Measurements from ENCODE around the gene ERP44. TPM values are rescaled to one million over a fixed set of nuclear protein-coding genes. Genes with fewer than 3 reads are reported as not detected.

Gene ERP44
- total RNA-seq, 1 experiment from 2014 or later: 9.4 TPM

DNA sequence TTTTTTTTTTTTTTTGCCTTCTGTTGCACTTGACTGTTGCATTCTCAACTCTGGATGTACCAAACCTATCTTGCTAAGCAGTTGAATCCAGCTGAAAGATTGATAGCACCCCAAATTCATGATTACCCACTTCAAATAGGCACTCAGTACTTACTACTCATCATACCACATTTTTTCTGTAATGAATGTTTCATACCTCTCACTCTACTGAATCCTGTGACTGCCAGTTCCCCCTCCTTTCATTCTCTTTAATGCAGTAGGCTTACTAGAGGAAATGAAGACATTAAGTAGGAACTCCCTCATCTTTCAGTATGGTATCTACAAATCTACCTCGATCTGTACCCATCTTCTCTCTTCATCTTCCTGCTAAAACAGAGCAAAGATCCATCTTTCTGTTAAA lies 7.1 kb upstream of the ERP44 start:
- TF ChIP-seq ZNF274 (IDR thresholded peaks at IDR 0.05; ENCODE audit: low read depth, low read length) (no peak), REST (IDR thresholded peaks at IDR 0.05; ENCODE audit: low read depth) (no peak), FOSL1 (IDR thresholded peaks at IDR 0.05; ENCODE audit: low read depth) (no peak), SIN3A (IDR thresholded peaks at IDR 0.05; ENCODE audit: low read depth) (no peak), TCF7L2 (IDR thresholded peaks at IDR 0.05; ENCODE audit: borderline replicate concordance, extremely low read depth, insufficient read depth, insufficient read length) (no peak), YY1 (IDR thresholded peaks at IDR 0.05; ENCODE audit: extremely low read depth, insufficient replicate concordance, low read depth, low read length) (no peak), EZH2phosphoT487 (IDR thresholded peaks at IDR 0.05; ENCODE audit: borderline replicate concordance) (no peak), ELF1 (IDR thresholded peaks at IDR 0.05; ENCODE audit: borderline replicate concordance, low read depth) (no peak), POLR2A (IDR thresholded peaks at IDR 0.05; ENCODE audit: borderline replicate concordance, extremely low read depth, insufficient read depth, insufficient read length) (no peak), EGR1 (IDR thresholded peaks at IDR 0.05; ENCODE audit: low read depth) (no peak), CTCF (IDR thresholded peaks at IDR 0.05 in 2 of 3, conservative IDR thresholded peaks at IDR 0.05 in 1 of 3; ENCODE audit: borderline replicate concordance in 1 of 3, insufficient read depth in 1 of 3, low read depth in 2 of 3, low read length in 2 of 3) (no peak), EZH2 (IDR thresholded peaks at IDR 0.05) (no peak), POLR2AphosphoS5 (IDR thresholded peaks at IDR 0.05; ENCODE audit: low read depth, low read length) (no peak), JUND (IDR thresholded peaks at IDR 0.05) (no peak)
- TF ChIP-seq, protein P1, sequence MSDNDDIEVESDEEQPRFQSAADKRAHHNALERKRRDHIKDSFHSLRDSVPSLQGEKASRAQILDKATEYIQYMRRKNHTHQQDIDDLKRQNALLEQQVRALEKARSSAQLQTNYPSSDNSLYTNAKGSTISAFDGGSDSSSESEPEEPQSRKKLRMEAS (IDR thresholded peaks at IDR 0.05): no peak
- TF ChIP-seq, protein P2, sequence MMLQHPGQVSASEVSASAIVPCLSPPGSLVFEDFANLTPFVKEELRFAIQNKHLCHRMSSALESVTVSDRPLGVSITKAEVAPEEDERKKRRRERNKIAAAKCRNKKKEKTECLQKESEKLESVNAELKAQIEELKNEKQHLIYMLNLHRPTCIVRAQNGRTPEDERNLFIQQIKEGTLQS (IDR thresholded peaks at IDR 0.05): no peak
- Histone ChIP-seq H3K4me3 (replicated peaks in 1 of 2; ENCODE audit: low read depth in 1 of 2, low read length in 2 of 2) (no peak overlapping the region), H3K9me3 (ENCODE audit: control insufficient read depth in 1 of 2, insufficient read depth in 1 of 2, low read depth in 1 of 2, low read length in 2 of 2) (no peaks in the 10 kb centered on the region), H3K79me2 (ENCODE audit: insufficient read depth, low read length) (0 out of 2 replicates have a peak, but pooled peaks cover 5% of the 10 kb centered on the region), H3K9me2 (ENCODE audit: insufficient read depth) (no peaks in the 10 kb centered on the region), H3K36me3 (ENCODE audit: control insufficient read depth in 1 of 2, insufficient read depth in 2 of 2, low read length in 2 of 2) (peaks cover 8 to 22% of the 10 kb centered on the region in 2 experiments; a peak in 3 of 4 replicates), H4K20me1 (ENCODE audit: insufficient read depth) (0 out of 2 replicates have a peak, but pooled peaks cover 1% of the 10 kb centered on the region), H3K4me2 (ENCODE audit: low read length) (no peak overlapping the region), H3K27me3 (ENCODE audit: insufficient read depth, low read length) (no peaks in the 10 kb centered on the region), H2AFZ (ENCODE audit: low read depth, low read length, poor library complexity, severe bottlenecking) (no peak overlapping the region), H3K4me1 (ENCODE audit: control insufficient read depth in 1 of 2, insufficient read depth in 2 of 2, low read length in 2 of 2) (no peaks in the 10 kb centered on the region), H3K27ac (ENCODE audit: low read depth, low read length) (no peak overlapping the region), H3K9ac (ENCODE audit: low read length) (no peak overlapping the region)
- RAD21 ChIA-PET (ENCODE audit: low non-redundant PET in 1 of 2, low total read pairs in 2 of 2, uncharacterized antibody in 2 of 2, unreplicated experiment in 2 of 2): no interaction called here
- POLR2A ChIA-PET: no interaction called here
- DNase-seq (ENCODE audit: low read depth, low spot score): no peak
- no TSS peak for BruUV-seq (replicated peaks)
- CTCF ChIA-PET: no interaction called here
- no peak for ATAC-seq
- intact Hi-C loops (cut with micrococcal nuclease): no loop called here

Measured in HCT116 (cell line).